ENCODE results near the gene PACRG. TPM values are rescaled to one million over a fixed set of nuclear protein-coding genes. Genes with fewer than 3 reads are reported as not detected.

The PACRG gene
- total RNA-seq, 2 donors from 2014 or later: 1.7 TPM; not detected in 1

DNA sequence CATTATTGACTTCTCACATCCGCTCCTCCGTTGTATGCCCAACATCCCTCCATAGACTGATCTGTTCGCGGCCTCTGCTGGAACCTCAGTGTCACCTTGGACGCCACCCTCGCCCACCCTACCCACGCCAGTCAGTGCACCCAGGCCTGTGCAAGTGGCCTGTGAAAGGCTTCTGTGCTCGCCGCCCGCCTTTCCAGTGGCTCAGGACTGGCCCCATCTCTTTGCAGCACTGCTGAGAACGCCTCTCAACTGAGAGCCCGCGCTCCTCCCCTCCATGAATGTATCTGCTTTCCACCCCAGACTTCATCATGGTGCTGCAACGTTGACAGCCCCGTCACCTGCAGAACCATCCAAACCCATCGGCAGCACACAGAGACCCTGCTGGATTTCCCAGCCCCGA lies 459.4 kb downstream of the PACRG start:
- DNase-seq: no peak
- Histone ChIP-seq H3K36me3 (no peaks in the 10 kb centered on the region), H3K27me3 (no peaks in the 10 kb centered on the region), H3K9me3 (no peaks in the 10 kb centered on the region), H3K4me1 (no peaks in the 10 kb centered on the region), H3K9ac (ENCODE audit: low read depth in 2 of 2, low read length in 2 of 2) (no peak overlapping the region), H3K4me3 (no peak overlapping the region), H3K27ac (no peak overlapping the region)
- TF ChIP-seq, protein P1, sequence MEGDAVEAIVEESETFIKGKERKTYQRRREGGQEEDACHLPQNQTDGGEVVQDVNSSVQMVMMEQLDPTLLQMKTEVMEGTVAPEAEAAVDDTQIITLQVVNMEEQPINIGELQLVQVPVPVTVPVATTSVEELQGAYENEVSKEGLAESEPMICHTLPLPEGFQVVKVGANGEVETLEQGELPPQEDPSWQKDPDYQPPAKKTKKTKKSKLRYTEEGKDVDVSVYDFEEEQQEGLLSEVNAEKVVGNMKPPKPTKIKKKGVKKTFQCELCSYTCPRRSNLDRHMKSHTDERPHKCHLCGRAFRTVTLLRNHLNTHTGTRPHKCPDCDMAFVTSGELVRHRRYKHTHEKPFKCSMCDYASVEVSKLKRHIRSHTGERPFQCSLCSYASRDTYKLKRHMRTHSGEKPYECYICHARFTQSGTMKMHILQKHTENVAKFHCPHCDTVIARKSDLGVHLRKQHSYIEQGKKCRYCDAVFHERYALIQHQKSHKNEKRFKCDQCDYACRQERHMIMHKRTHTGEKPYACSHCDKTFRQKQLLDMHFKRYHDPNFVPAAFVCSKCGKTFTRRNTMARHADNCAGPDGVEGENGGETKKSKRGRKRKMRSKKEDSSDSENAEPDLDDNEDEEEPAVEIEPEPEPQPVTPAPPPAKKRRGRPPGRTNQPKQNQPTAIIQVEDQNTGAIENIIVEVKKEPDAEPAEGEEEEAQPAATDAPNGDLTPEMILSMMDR (IDR thresholded peaks at IDR 0.05): no peak
- intact Hi-C loops (cut with DNase I): no loop called here

DNA sequence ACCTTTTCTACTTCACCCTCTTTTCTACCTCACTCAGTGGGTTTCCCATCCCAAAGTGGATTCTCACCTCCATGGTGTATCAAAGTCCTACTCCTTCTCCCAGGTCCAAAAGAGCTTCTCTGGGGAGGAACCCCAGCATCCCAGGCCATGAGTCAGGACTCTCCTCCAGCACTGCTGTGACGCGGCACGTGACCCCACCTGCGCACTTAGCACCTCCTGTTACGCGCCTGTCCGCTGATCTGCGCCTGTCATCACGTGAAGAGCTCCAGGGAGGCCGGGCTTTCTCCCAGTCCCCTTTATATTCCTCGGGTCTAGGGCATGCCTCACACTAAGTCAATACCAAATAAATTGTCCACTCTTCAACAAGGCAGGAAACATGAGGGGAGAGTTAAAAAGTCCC lies 459.8 kb downstream of the PACRG start:
- TF ChIP-seq, protein P1 (IDR thresholded peaks at IDR 0.05): no peak
- H3K4me3 ChIP-seq: no peak overlapping the region
- no peak for DNase-seq
- H3K9me3 ChIP-seq: no peaks in the 10 kb centered on the region
- no peaks in the 10 kb centered on the region for H3K27me3 ChIP-seq
- H3K27ac ChIP-seq: no peak overlapping the region
- intact Hi-C loops (cut with DNase I): no loop called here
- no peak overlapping the region for H3K9ac ChIP-seq (ENCODE audit: low read depth in 2 of 2, low read length in 2 of 2)
- no peaks in the 10 kb centered on the region for H3K36me3 ChIP-seq
- no peaks in the 10 kb centered on the region for H3K4me1 ChIP-seq

DNA sequence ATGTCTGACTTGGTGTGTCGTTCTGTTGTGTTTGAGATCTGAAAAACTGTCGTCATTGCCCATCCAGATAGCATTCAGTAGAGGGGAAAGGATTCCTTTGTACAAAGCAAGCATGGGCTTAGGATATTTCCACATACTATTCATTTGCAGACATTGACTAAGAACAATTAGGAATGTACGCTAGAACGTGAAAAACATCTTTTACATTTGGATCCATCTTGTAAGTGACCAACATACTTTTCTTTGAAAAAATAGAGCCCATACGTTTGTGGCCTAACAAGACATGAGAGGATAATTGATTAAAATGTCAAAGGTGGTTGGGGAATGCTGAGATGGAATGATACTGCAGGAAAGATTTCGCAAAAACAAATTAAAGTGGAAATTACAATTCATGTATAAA lies 461.0 kb downstream of the PACRG start:
- H3K9ac ChIP-seq (ENCODE audit: low read depth in 2 of 2, low read length in 2 of 2): no peak overlapping the region
- no peaks in the 10 kb centered on the region for H3K36me3 ChIP-seq
- H3K9me3 ChIP-seq: no peaks in the 10 kb centered on the region
- H3K4me1 ChIP-seq: no peaks in the 10 kb centered on the region
- intact Hi-C loops (cut with DNase I): no loop called here
- TF ChIP-seq, protein P1 (IDR thresholded peaks at IDR 0.05): no peak
- H3K4me3 ChIP-seq: no peak overlapping the region
- no peak for DNase-seq
- no peaks in the 10 kb centered on the region for H3K27me3 ChIP-seq
- no peak overlapping the region for H3K27ac ChIP-seq

DNA sequence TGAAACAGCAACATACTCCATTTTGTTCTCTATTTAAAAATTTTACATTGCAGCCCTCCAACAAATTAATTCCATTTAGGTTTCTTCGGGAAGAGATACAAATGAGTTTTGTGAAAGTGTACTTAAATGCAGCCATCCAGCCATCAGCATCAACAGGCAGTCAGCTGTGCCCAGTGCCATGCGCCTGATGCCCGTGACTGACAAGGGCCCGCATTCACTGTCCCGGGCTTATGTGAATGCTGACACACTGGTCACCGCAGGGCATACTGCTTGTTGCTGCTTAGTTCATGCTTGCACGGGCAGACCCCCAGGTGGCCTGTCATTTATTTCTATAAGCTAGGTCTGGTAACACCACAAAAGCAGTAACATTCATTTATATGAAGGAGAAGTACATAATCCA lies 461.8 kb downstream of the PACRG start:
- no peaks in the 10 kb centered on the region for H3K27me3 ChIP-seq
- intact Hi-C loops (cut with DNase I): no loop called here
- DNase-seq: no peak
- no peak overlapping the region for H3K4me3 ChIP-seq
- H3K9ac ChIP-seq (ENCODE audit: low read depth in 2 of 2, low read length in 2 of 2): no peak overlapping the region
- no peaks in the 10 kb centered on the region for H3K4me1 ChIP-seq
- no peaks in the 10 kb centered on the region for H3K36me3 ChIP-seq
- H3K27ac ChIP-seq: no peak overlapping the region
- TF ChIP-seq, protein P1 (IDR thresholded peaks at IDR 0.05): no peak
- no peaks in the 10 kb centered on the region for H3K9me3 ChIP-seq

DNA sequence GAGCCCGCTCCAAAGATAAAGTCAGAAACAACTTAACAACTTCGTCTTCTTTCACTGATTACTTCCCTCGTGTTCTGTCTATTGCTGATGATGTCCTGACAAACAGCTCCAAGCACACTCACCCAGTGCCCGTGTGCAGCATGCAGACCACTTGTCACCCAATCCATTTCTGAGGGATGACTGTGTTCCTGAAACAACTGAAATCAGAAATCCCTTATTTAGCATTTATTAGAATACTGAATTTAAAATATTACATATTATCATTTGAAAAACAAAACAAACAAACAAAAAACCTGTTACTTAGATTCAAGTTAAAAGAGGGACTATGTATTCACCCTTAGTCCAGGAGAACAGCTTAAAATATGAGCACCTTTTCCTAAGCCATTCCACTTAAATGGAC lies 463.0 kb downstream of the PACRG start:
- H3K27me3 ChIP-seq: no peaks in the 10 kb centered on the region
- no peaks in the 10 kb centered on the region for H3K36me3 ChIP-seq
- H3K9me3 ChIP-seq: no peaks in the 10 kb centered on the region
- DNase-seq: no peak
- H3K27ac ChIP-seq: no peak overlapping the region
- no peak overlapping the region for H3K4me3 ChIP-seq
- no peak overlapping the region for H3K9ac ChIP-seq (ENCODE audit: low read depth in 2 of 2, low read length in 2 of 2)
- intact Hi-C loops (cut with DNase I): no loop called here
- no peaks in the 10 kb centered on the region for H3K4me1 ChIP-seq
- TF ChIP-seq, protein P1 (IDR thresholded peaks at IDR 0.05): no peak
